ENCODE data around the gene CLMN.
A peak's percentile ranks its signal among the peaks of the same experiment; 100 is the strongest.

Gene CLMN

GRCh38 chr14:95234426-95234825, 85.3 kb downstream of the CLMN start:
- H3K4me3 ChIP-seq (ENCODE audit: low read depth in 1 of 2, low read length in 2 of 2) = no peak overlapping the region
- H3K36me3 ChIP-seq (ENCODE audit: control insufficient read depth in 1 of 2, insufficient read depth in 2 of 2, low read length in 2 of 2) = no peaks in the 10 kb centered on the region
- no peak overlapping the region for H3K9ac ChIP-seq (ENCODE audit: low read depth in 1 of 2, low read length in 2 of 2)
- peaks cover 13 to 24% of the 10 kb centered on the region in 2 donors for H3K4me1 ChIP-seq (ENCODE audit: control insufficient read depth in 1 of 2, insufficient read depth in 2 of 2, low read length in 2 of 2)
- H3K27me3 ChIP-seq (ENCODE audit: control insufficient read depth in 1 of 2, insufficient read depth in 2 of 2, low read length in 2 of 2) = no peaks in the 10 kb centered on the region
- no peaks in the 10 kb centered on the region for H3K9me3 ChIP-seq (ENCODE audit: control insufficient read depth in 1 of 2, low read length in 2 of 2)
- H3K27ac ChIP-seq (ENCODE audit: low read depth, low read length) = peak overlapping the region; percentile 43

- no peak overlapping the region for H3K4me3 ChIP-seq (ENCODE audit: low read depth in 1 of 2, low read length in 2 of 2)
- H3K27me3 ChIP-seq (ENCODE audit: control insufficient read depth in 1 of 2, insufficient read depth in 2 of 2, low read length in 2 of 2) = no peaks in the 10 kb centered on the region
- no peaks in the 10 kb centered on the region for H3K36me3 ChIP-seq (ENCODE audit: control insufficient read depth in 1 of 2, insufficient read depth in 2 of 2, low read length in 2 of 2)
- H3K9ac ChIP-seq (ENCODE audit: low read depth in 1 of 2, low read length in 2 of 2) = no peak overlapping the region
- no peaks in the 10 kb centered on the region for H3K9me3 ChIP-seq (ENCODE audit: control insufficient read depth in 1 of 2, low read length in 2 of 2)
- peaks cover 13 to 24% of the 10 kb centered on the region in 2 donors for H3K4me1 ChIP-seq (ENCODE audit: control insufficient read depth in 1 of 2, insufficient read depth in 2 of 2, low read length in 2 of 2)
- peak overlapping the region; percentile 43 for H3K27ac ChIP-seq (ENCODE audit: low read depth, low read length)
Measured at GRCh38 chr14:95233702-95234241, 85.9 kb downstream of the CLMN start.

GRCh38 chr14:95232894-95233584, 86.7 kb downstream of the CLMN start:
- Histone ChIP-seq H3K27ac (ENCODE audit: low read depth, low read length) (no peak overlapping the region), H3K27me3 (ENCODE audit: control insufficient read depth in 1 of 2, insufficient read depth in 2 of 2, low read length in 2 of 2) (no peaks in the 10 kb centered on the region), H3K4me3 (ENCODE audit: low read depth in 1 of 2, low read length in 2 of 2) (no peak overlapping the region), H3K36me3 (ENCODE audit: control insufficient read depth in 1 of 2, insufficient read depth in 2 of 2, low read length in 2 of 2) (no peaks in the 10 kb centered on the region), H3K9me3 (ENCODE audit: control insufficient read depth in 1 of 2, low read length in 2 of 2) (no peaks in the 10 kb centered on the region), H3K9ac (ENCODE audit: low read depth in 1 of 2, low read length in 2 of 2) (no peak overlapping the region), H3K4me1 (ENCODE audit: control insufficient read depth in 1 of 2, insufficient read depth in 2 of 2, low read length in 2 of 2) (peaks cover 13 to 24% of the 10 kb centered on the region in 2 donors)

GRCh38 chr14:95231966-95232633, 87.6 kb downstream of the CLMN start:
- Histone ChIP-seq H3K36me3 (ENCODE audit: control insufficient read depth in 1 of 2, insufficient read depth in 2 of 2, low read length in 2 of 2) (no peaks in the 10 kb centered on the region), H3K4me1 (ENCODE audit: control insufficient read depth in 1 of 2, insufficient read depth in 2 of 2, low read length in 2 of 2) (peaks cover 6 to 22% of the 10 kb centered on the region in 2 donors), H3K27me3 (ENCODE audit: control insufficient read depth in 1 of 2, insufficient read depth in 2 of 2, low read length in 2 of 2) (no peaks in the 10 kb centered on the region), H3K27ac (ENCODE audit: low read depth, low read length) (no peak overlapping the region), H3K9me3 (ENCODE audit: control insufficient read depth in 1 of 2, low read length in 2 of 2) (no peaks in the 10 kb centered on the region), H3K4me3 (ENCODE audit: low read depth in 1 of 2, low read length in 2 of 2) (no peak overlapping the region), H3K9ac (ENCODE audit: low read depth in 1 of 2, low read length in 2 of 2) (no peak overlapping the region)

GRCh38 chr14:95229749-95230148, 90.0 kb downstream of the CLMN start:
- no peaks in the 10 kb centered on the region for H3K27me3 ChIP-seq (ENCODE audit: control insufficient read depth in 1 of 2, insufficient read depth in 2 of 2, low read length in 2 of 2)
- no peak overlapping the region for H3K9ac ChIP-seq (ENCODE audit: low read depth in 1 of 2, low read length in 2 of 2)
- H3K4me3 ChIP-seq (ENCODE audit: low read depth in 1 of 2, low read length in 2 of 2) = no peak overlapping the region
- H3K4me1 ChIP-seq (ENCODE audit: control insufficient read depth in 1 of 2, insufficient read depth in 2 of 2, low read length in 2 of 2) = peaks cover 13 to 18% of the 10 kb centered on the region in 2 donors
- no peaks in the 10 kb centered on the region for H3K36me3 ChIP-seq (ENCODE audit: control insufficient read depth in 1 of 2, insufficient read depth in 2 of 2, low read length in 2 of 2)
- no peaks in the 10 kb centered on the region for H3K9me3 ChIP-seq (ENCODE audit: control insufficient read depth in 1 of 2, low read length in 2 of 2)
- H3K27ac ChIP-seq (ENCODE audit: low read depth, low read length) = no peak overlapping the region

- Histone ChIP-seq H3K36me3 (ENCODE audit: control insufficient read depth in 1 of 2, insufficient read depth in 2 of 2, low read length in 2 of 2) (no peaks in the 10 kb centered on the region), H3K9ac (ENCODE audit: low read depth in 1 of 2, low read length in 2 of 2) (no peak overlapping the region), H3K27me3 (ENCODE audit: control insufficient read depth in 1 of 2, insufficient read depth in 2 of 2, low read length in 2 of 2) (no peaks in the 10 kb centered on the region), H3K4me1 (ENCODE audit: control insufficient read depth in 1 of 2, insufficient read depth in 2 of 2, low read length in 2 of 2) (peaks cover 13% of the 10 kb centered on the region in 2 donors), H3K4me3 (ENCODE audit: low read depth in 1 of 2, low read length in 2 of 2) (no peak overlapping the region), H3K9me3 (ENCODE audit: control insufficient read depth in 1 of 2, low read length in 2 of 2) (no peaks in the 10 kb centered on the region), H3K27ac (ENCODE audit: low read depth, low read length) (no peak overlapping the region)
Measured at GRCh38 chr14:95228240-95228639, 91.5 kb downstream of the CLMN start.

GRCh38 chr14:95227279-95227860, 92.3 kb downstream of the CLMN start:
- no peak overlapping the region for H3K9ac ChIP-seq (ENCODE audit: low read depth in 1 of 2, low read length in 2 of 2)
- no peaks in the 10 kb centered on the region for H3K9me3 ChIP-seq (ENCODE audit: control insufficient read depth in 1 of 2, low read length in 2 of 2)
- no peaks in the 10 kb centered on the region for H3K27me3 ChIP-seq (ENCODE audit: control insufficient read depth in 1 of 2, insufficient read depth in 2 of 2, low read length in 2 of 2)
- H3K4me1 ChIP-seq (ENCODE audit: control insufficient read depth in 1 of 2, insufficient read depth in 2 of 2, low read length in 2 of 2) = peaks cover 5 to 13% of the 10 kb centered on the region in 2 donors
- H3K4me3 ChIP-seq (ENCODE audit: low read depth in 1 of 2, low read length in 2 of 2) = no peak overlapping the region
- H3K27ac ChIP-seq (ENCODE audit: low read depth, low read length) = no peak overlapping the region
- peaks cover 0 to 6% of the 10 kb centered on the region in 2 donors for H3K36me3 ChIP-seq (ENCODE audit: control insufficient read depth in 1 of 2, insufficient read depth in 2 of 2, low read length in 2 of 2)

GRCh38 chr14:95226801-95227200, 92.9 kb downstream of the CLMN start:
- H3K4me1 ChIP-seq (ENCODE audit: control insufficient read depth in 1 of 2, insufficient read depth in 2 of 2, low read length in 2 of 2) = peaks cover 0 to 7% of the 10 kb centered on the region in 2 donors
- H3K36me3 ChIP-seq (ENCODE audit: control insufficient read depth in 1 of 2, insufficient read depth in 2 of 2, low read length in 2 of 2) = peaks cover 0 to 7% of the 10 kb centered on the region in 2 donors
- H3K9ac ChIP-seq (ENCODE audit: low read depth in 1 of 2, low read length in 2 of 2) = no peak overlapping the region
- H3K27ac ChIP-seq (ENCODE audit: low read depth, low read length) = no peak overlapping the region
- no peaks in the 10 kb centered on the region for H3K9me3 ChIP-seq (ENCODE audit: control insufficient read depth in 1 of 2, low read length in 2 of 2)
- no peak overlapping the region for H3K4me3 ChIP-seq (ENCODE audit: low read depth in 1 of 2, low read length in 2 of 2)
- no peaks in the 10 kb centered on the region for H3K27me3 ChIP-seq (ENCODE audit: control insufficient read depth in 1 of 2, insufficient read depth in 2 of 2, low read length in 2 of 2)

GRCh38 chr14:95225251-95225887, 94.3 kb downstream of the CLMN start:
- H3K9ac ChIP-seq (ENCODE audit: low read depth in 1 of 2, low read length in 2 of 2) = no peak overlapping the region
- H3K9me3 ChIP-seq (ENCODE audit: control insufficient read depth in 1 of 2, low read length in 2 of 2) = no peaks in the 10 kb centered on the region
- H3K27ac ChIP-seq (ENCODE audit: low read depth, low read length) = no peak overlapping the region
- peaks cover 0 to 7% of the 10 kb centered on the region in 2 donors for H3K4me1 ChIP-seq (ENCODE audit: control insufficient read depth in 1 of 2, insufficient read depth in 2 of 2, low read length in 2 of 2)
- H3K27me3 ChIP-seq (ENCODE audit: control insufficient read depth in 1 of 2, insufficient read depth in 2 of 2, low read length in 2 of 2) = no peaks in the 10 kb centered on the region
- H3K36me3 ChIP-seq (ENCODE audit: control insufficient read depth in 1 of 2, insufficient read depth in 2 of 2, low read length in 2 of 2) = peaks cover 8 to 10% of the 10 kb centered on the region in 2 donors
- H3K4me3 ChIP-seq (ENCODE audit: low read depth in 1 of 2, low read length in 2 of 2) = no peak overlapping the region
